Transverse colon (tissue), 3 donors: ENCODE results near the gene POLR2M.

Source experiments
- EP300 ChIP-seq: sonication (generic); formaldehyde crosslinking; IDR thresholded peaks from one replicate; pipeline ENCODE4 v1.6.1; 2017; ENCODE audit warnings: antibody characterized with exemption, low read depth
- TF ChIP-seq, protein P1 (sequence below), 5 experiments: fragments of 200-600 bp in 3 of 5; fragments of 450-650 bp in 2 of 5; sonication (generic) in 3 of 5; IDR thresholded peaks; 1 replicate in 2 of 5; 2 replicates in 3 of 5; pipeline ENCODE4 v1.5.1; 2016 to 2017; ENCODE audit warnings: antibody characterized with exemption in 5 of 5, inconsistent platforms in 3 of 5, mild to moderate bottlenecking in 2 of 5, moderate library complexity in 1 of 5

DNA sequence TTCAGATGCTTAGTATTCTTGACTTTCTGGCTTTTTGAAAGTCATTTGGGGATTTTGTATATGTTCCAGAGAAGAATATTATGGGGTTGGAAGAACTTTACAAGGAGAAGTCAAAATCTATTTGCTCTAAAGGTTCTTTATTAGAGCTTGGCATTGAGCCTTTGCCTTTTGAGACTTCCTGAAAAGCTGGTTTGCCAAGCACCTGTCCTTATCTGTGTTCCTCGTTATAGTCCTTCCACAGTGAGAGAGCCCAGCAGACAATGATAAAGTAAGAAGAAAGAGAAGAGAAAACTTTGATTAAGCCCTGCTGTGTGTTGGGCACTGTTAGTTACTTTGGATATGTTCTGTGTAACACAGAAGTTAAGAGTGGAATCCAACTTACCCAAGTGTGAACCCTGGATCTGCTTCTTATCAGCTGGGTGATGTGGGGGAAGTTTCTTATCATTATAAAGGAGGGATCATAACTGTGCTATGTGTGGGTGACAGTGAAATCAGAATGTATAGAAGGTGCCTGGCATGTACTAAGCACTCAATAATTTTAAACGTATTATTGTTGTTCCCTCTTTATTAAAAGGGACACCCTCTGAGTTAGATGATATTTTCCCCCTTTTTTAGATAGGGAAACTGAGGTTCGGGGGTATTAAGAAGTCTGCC is 44.3 kb upstream of the POLR2M start:
- TF ChIP-seq, protein P1, sequence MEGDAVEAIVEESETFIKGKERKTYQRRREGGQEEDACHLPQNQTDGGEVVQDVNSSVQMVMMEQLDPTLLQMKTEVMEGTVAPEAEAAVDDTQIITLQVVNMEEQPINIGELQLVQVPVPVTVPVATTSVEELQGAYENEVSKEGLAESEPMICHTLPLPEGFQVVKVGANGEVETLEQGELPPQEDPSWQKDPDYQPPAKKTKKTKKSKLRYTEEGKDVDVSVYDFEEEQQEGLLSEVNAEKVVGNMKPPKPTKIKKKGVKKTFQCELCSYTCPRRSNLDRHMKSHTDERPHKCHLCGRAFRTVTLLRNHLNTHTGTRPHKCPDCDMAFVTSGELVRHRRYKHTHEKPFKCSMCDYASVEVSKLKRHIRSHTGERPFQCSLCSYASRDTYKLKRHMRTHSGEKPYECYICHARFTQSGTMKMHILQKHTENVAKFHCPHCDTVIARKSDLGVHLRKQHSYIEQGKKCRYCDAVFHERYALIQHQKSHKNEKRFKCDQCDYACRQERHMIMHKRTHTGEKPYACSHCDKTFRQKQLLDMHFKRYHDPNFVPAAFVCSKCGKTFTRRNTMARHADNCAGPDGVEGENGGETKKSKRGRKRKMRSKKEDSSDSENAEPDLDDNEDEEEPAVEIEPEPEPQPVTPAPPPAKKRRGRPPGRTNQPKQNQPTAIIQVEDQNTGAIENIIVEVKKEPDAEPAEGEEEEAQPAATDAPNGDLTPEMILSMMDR (IDR thresholded peaks at IDR 0.05) = no peak
- no peak for TF ChIP-seq EP300
